ENCODE results near the gene PLCH1. TPM values are rescaled to one million over a fixed set of nuclear protein-coding genes. Genes with fewer than 3 reads are reported as not detected.

Gene PLCH1
- total RNA-seq, 4 donors from 2014 or later = 0.29 to 12.0 (median 0.58) TPM

DNA sequence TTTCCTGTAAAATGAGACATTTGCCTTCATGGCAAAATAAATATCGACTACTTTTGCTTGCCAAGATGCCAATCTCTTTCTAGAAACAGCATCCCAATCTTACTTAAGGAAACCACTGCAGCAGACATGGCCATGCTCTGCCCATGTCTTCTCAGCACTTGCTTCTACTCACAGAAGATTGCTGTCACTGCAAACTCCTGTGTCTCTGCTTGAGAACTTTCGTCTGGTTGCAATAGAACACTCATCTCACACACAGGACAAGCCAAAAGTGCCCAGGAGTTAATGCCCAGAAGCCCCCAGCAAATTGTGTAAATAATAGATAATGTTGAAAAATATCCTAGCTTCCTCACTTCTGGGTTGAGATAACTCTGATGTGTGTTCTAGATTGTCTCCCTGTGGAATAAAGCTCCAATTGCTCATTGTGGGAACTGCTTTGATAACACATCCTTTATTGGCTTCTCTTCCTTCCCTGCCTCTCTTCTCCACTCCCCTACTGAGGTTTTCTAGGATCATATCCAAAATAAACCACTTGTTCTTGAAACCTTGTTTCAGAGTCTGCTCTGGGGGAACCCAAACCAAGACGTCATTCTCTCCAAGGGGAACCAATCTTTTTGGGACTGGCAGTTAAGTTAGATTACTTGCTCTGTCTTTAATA lies 295.1 kb downstream of the PLCH1 start:
- TF ChIP-seq POLR2A (IDR thresholded peaks at IDR 0.05) = no peak
- TF ChIP-seq, protein P1, sequence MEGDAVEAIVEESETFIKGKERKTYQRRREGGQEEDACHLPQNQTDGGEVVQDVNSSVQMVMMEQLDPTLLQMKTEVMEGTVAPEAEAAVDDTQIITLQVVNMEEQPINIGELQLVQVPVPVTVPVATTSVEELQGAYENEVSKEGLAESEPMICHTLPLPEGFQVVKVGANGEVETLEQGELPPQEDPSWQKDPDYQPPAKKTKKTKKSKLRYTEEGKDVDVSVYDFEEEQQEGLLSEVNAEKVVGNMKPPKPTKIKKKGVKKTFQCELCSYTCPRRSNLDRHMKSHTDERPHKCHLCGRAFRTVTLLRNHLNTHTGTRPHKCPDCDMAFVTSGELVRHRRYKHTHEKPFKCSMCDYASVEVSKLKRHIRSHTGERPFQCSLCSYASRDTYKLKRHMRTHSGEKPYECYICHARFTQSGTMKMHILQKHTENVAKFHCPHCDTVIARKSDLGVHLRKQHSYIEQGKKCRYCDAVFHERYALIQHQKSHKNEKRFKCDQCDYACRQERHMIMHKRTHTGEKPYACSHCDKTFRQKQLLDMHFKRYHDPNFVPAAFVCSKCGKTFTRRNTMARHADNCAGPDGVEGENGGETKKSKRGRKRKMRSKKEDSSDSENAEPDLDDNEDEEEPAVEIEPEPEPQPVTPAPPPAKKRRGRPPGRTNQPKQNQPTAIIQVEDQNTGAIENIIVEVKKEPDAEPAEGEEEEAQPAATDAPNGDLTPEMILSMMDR (IDR thresholded peaks at IDR 0.05) = no peak
- intact Hi-C loops (cut with DNase I; ENCODE audit: low total_unique reads) = no loop called here

DNA sequence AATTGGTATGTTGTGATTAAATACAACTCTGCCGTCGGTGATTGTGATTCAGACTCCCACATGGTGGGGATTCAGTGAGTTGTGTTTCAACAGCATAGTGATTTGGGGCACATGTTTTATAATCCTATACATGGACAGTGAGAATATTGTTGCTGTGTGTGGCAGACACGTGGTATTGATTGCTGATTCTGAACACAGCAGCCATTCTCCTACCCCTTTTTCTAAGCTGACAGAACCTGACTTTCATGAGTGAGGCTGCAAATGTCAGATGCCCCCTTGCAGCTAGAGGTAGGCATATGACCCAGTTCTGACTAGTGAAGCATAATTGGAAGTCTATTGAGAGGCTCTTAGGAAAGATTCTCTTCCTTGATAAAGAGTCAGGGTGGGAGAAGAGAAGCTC lies 296.3 kb downstream of the PLCH1 start:
- no peak for TF ChIP-seq POLR2A (IDR thresholded peaks at IDR 0.05)
- TF ChIP-seq, protein P1 (IDR thresholded peaks at IDR 0.05) = no peak
- Histone ChIP-seq H3K4me1 (no peaks in the 10 kb centered on the region), H3K4me3 (no peak overlapping the region), H3K9me3 (no peaks in the 10 kb centered on the region), H3K27me3 (no peaks in the 10 kb centered on the region), H3K36me3 (no peaks in the 10 kb centered on the region), H3K27ac (no peak overlapping the region)
- DNase-seq = no peak
- intact Hi-C loops (cut with DNase I; ENCODE audit: low total_unique reads) = no loop called here

More for the DNA sequence above, 295.1 kb downstream of the PLCH1 start:
- no peak for DNase-seq
- H3K4me3 ChIP-seq = no peak overlapping the region
- no peaks in the 10 kb centered on the region for H3K9me3 ChIP-seq
- no peak overlapping the region for H3K27ac ChIP-seq
- H3K27me3 ChIP-seq = no peaks in the 10 kb centered on the region
- no peaks in the 10 kb centered on the region for H3K36me3 ChIP-seq
- no peaks in the 10 kb centered on the region for H3K4me1 ChIP-seq

DNA sequence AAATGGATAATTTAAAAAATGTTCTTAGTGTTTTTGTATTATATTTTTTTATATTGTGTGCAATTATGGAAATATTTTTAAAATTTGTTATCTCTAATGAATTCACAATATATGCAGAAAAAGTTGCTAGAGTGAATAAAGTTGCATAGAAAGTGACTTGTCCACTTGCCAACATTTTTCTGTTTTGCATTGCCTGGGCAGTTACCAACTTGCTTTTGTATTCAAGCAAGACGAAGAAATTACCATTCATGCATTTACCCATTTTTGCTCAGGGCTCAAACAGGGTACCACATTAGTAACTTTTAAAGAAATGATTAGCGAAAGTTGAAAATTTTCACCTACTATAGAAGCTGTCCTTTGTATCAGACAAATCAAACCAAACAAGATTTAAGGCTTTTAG lies 298.5 kb downstream of the PLCH1 start:
- intact Hi-C loops (cut with DNase I; ENCODE audit: low total_unique reads) = no loop called here
- H3K4me1 ChIP-seq = no peaks in the 10 kb centered on the region
- H3K36me3 ChIP-seq = no peaks in the 10 kb centered on the region
- H3K4me3 ChIP-seq = no peak overlapping the region
- no peak for TF ChIP-seq POLR2A (IDR thresholded peaks at IDR 0.05)
- TF ChIP-seq, protein P1 (IDR thresholded peaks at IDR 0.05) = no peak
- no peak for DNase-seq
- no peak overlapping the region for H3K27ac ChIP-seq
- no peaks in the 10 kb centered on the region for H3K27me3 ChIP-seq
- H3K9me3 ChIP-seq = no peaks in the 10 kb centered on the region

DNA sequence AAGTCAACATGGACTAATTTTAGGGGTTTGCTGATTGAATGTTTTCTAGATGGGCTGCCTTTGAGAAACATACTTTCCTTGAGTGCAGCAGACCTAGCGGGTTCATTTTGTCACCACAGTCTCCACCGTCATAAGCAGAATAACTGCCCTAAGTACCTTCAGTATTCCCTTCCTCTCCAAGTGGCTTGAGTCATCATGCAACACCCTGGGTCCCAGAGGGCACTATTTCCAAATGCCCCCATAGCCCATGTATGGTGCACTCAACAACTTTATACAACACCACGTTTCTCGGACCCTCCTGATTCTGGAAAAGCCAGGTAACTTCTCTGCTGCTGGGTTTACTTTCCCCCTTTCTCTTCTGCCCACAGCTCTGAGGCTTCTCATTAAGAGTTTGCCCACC lies 300.1 kb downstream of the PLCH1 start:
- TF ChIP-seq POLR2A (IDR thresholded peaks at IDR 0.05) = no peak
- TF ChIP-seq, protein P1 (IDR thresholded peaks at IDR 0.05) = no peak
- Histone ChIP-seq H3K27me3 (no peaks in the 10 kb centered on the region), H3K36me3 (no peaks in the 10 kb centered on the region), H3K4me3 (no peak overlapping the region), H3K4me1 (no peaks in the 10 kb centered on the region), H3K27ac (no peak overlapping the region), H3K9me3 (no peaks in the 10 kb centered on the region)
- intact Hi-C loops (cut with DNase I; ENCODE audit: low total_unique reads) = no loop called here
- DNase-seq = no peak

DNA sequence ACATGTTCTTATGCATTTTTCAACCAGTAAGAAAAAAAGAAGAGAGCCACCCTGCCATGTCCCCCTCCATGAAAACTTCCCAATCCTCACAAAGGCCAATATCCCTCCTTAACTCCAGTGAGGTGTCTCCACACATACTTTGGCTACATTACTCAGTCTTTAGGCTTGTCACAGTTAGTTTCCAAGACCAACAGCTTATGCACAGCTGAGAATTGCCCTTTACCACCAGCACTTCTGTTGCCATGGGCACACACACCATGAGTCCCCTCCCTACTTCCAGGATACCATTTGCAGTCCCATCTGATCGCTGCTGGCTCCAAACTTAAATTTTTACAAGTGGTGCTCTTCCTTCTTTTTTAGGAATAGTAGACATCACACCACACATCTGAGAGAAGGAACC lies 301.1 kb downstream of the PLCH1 start:
- Histone ChIP-seq H3K27me3 (no peaks in the 10 kb centered on the region), H3K4me1 (no peaks in the 10 kb centered on the region), H3K4me3 (no peak overlapping the region), H3K27ac (no peak overlapping the region), H3K36me3 (no peaks in the 10 kb centered on the region), H3K9me3 (no peaks in the 10 kb centered on the region)
- DNase-seq = no peak
- intact Hi-C loops (cut with DNase I; ENCODE audit: low total_unique reads) = no loop called here
- TF ChIP-seq, protein P1 (IDR thresholded peaks at IDR 0.05) = no peak
- no peak for TF ChIP-seq POLR2A (IDR thresholded peaks at IDR 0.05)

Measured in uterus (tissue), 4 donors.